OCI-LY1 (cell line): Measurements from ENCODE around the gene JPT1.
"Not testable (repeated sequence)": the region's sequence is repeated elsewhere in the genome, so short reads cannot be mapped to it uniquely, and the experiment has no call there.

Source experiments
- H2AFZ ChIP-seq: fragments of 200-600 bp; sonication (generic), shearing (Covaris generic); 2 replicates; pipeline ENCODE4 v1.6.0; 2014; ENCODE audit warnings: antibody characterized with exemption, mild to moderate bottlenecking, low read length
- H3F3A ChIP-seq: fragments of 200-600 bp; sonication (generic), shearing (Covaris generic); 2 replicates; pipeline ENCODE4 v1.6.0; 2014; ENCODE audit warnings: mild to moderate bottlenecking, antibody characterized with exemption, low read length, moderate library complexity; ENCODE audit not compliant: insufficient read depth
- H3K27ac ChIP-seq: fragments of 200-600 bp; sonication (generic); 2 replicates; pipeline ENCODE4 v1.5.1; 2014; ENCODE audit warnings: low read length, mixed run types, mild to moderate bottlenecking, low read depth; ENCODE audit not compliant: poor library complexity, severe bottlenecking
- H3K27me3 ChIP-seq: fragments of 200-600 bp; sonication (generic); 2 replicates; pipeline ENCODE4 v1.6.0; 2014; ENCODE audit warnings: antibody characterized with exemption, mild to moderate bottlenecking, low read length, moderate library complexity; ENCODE audit not compliant: insufficient read depth
- H3K36me3 ChIP-seq: fragments of 200-600 bp; sonication (generic); 2 replicates; pipeline ENCODE4 v1.6.1; 2014; ENCODE audit warnings: mild to moderate bottlenecking, antibody characterized with exemption, low read length, moderate library complexity, mixed read lengths; ENCODE audit not compliant: insufficient read depth
- H3K4me1 ChIP-seq: fragments of 200-600 bp; sonication (generic); 2 replicates; pipeline ENCODE4 v1.5.1; 2014; ENCODE audit warnings: mild to moderate bottlenecking, low read length, moderate library complexity; ENCODE audit not compliant: insufficient read depth, severe bottlenecking
- H3K4me2 ChIP-seq: fragments of 200-600 bp; sonication (generic), shearing (Covaris generic); 2 replicates; pipeline ENCODE4 v1.6.1; 2014; ENCODE audit warnings: low read length
- H3K4me3 ChIP-seq: fragments of 200-600 bp; sonication (generic); 2 replicates; pipeline ENCODE4 v1.5.1; 2014; ENCODE audit warnings: low read length, low read depth, mild to moderate bottlenecking, mixed read lengths; ENCODE audit not compliant: poor library complexity, severe bottlenecking
- H3K79me2 ChIP-seq: fragments of 200-600 bp; shearing (Covaris generic); 2 replicates; pipeline ENCODE4 v1.6.1; 2016; ENCODE audit warnings: mixed run types, low read length, mixed read lengths; ENCODE audit not compliant: insufficient read depth
- H3K9ac ChIP-seq: fragments of 200-600 bp; sonication (generic), shearing (Covaris generic); 2 replicates; pipeline ENCODE4 v1.6.1; 2014; ENCODE audit warnings: mild to moderate bottlenecking, low read length, mixed read lengths
- H3K9me2 ChIP-seq: fragments of 200-600 bp; sonication (generic), shearing (Covaris generic); 2 replicates; pipeline ENCODE4 v1.6.1; 2014; ENCODE audit warnings: low read depth, mild to moderate bottlenecking, low read length, mixed read lengths
- H3K9me3 ChIP-seq: fragments of 200-600 bp; shearing (Covaris generic); 2 replicates; pipeline ENCODE4 v1.6.1; 2014; ENCODE audit warnings: low read length, mixed read lengths
- H4K20me1 ChIP-seq: fragments of 200-600 bp; sonication (generic), shearing (Covaris generic); 2 replicates; pipeline ENCODE4 v1.6.0; 2016; ENCODE audit warnings: mild to moderate bottlenecking, low read length; ENCODE audit not compliant: insufficient read depth
- CTCF ChIP-seq: fragments of 200-600 bp; sonication (generic), shearing (Covaris generic); IDR thresholded peaks from 2 replicates; pipeline ENCODE4 v1.5.1; 2017; ENCODE audit warnings: mild to moderate bottlenecking, antibody characterized with exemption, low read length, moderate library complexity, mixed read lengths
- EZH2 ChIP-seq: fragments of 200-600 bp; sonication (generic), shearing (Covaris generic); IDR thresholded peaks from 2 replicates; pipeline ENCODE4 v1.8.0; 2017; ENCODE audit warnings: borderline replicate concordance, mixed run types, mild to moderate bottlenecking, antibody characterized with exemption, low read length, moderate library complexity, mixed read lengths

The JPT1 gene

DNA sequence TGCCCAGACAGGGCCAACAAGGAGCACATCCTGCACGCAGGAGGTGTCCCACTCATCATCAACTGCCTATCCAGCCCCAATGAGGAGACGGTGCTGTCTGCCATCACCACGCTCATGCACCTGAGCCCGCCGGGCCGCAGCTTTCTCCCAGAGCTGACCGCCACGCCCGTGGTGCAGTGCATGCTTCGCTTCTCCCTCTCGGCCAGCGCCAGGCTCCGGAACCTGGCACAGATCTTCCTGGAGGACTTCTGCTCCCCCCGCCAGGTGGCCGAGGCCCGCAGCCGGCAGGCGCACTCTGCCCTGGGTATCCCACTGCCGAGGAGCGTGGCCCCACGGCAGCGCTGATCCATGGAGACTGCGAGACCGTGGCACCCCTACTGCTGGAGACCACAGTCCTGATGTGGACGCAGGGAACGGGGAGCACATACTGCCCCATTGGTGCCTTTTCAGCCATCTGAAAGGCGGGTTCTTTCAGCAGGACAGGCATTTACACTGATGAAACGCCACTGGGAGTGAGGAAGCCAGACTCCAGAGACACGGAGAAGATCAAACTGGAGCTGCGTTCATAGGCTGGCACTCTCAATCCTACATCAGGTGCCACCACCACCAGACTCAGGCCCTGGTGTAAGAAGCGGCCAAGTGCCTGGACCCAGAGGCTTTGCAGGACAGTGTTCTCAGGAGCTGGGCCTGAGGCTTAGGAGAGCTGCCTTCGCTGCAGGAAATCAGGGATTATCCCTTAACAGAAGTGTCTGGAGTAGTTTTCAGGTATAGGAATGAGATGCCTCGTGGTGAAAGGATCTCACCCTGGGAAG, 25.4 kb downstream of the JPT1 start:
- H3F3A ChIP-seq = no peaks in the 10 kb centered on the region

DNA sequence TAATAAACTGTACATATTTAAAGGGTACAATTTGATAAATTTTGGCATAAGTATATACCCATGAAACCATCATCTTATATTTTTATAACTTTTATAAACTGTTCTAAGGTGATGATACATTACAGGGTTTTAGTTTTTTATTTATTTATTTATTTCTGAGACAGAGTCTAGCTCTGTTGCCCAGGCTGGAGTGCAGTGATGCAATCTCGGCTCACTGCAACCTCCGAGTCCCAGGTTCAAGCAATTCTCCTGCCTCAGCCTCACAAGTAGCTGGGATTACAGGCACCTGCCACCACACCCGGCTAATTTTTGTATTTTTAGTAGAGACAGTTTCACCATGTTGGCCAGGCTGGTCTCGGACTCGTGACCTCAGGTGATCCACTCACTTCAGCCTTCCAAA, 26.4 kb downstream of the JPT1 start:
- not testable (repeated sequence) for H2AFZ ChIP-seq, H3K9ac ChIP-seq, H3K9me2 ChIP-seq, H3K4me3 ChIP-seq, H3K4me2 ChIP-seq, H4K20me1 ChIP-seq, H3K9me3 ChIP-seq, H3K27me3 ChIP-seq, H3F3A ChIP-seq, H3K79me2 ChIP-seq
- peak overlapping the region; percentile 60 for H3K27ac ChIP-seq
- H3K4me1 ChIP-seq = peaks cover 43% of the 10 kb centered on the region
- H3K36me3 ChIP-seq = peaks cover 19% of the 10 kb centered on the region; the same call in 1 of the 2 replicates

More for the DNA sequence above, 25.4 kb downstream of the JPT1 start:
- TF ChIP-seq EZH2 (no peak), CTCF (no peak)
- Histone ChIP-seq H3K4me2 (no peak overlapping the region), H3K27ac (no peak overlapping the region), H3K4me1 (peaks cover 43% of the 10 kb centered on the region), H4K20me1 (no peaks in the 10 kb centered on the region), H3K79me2 (no peaks in the 10 kb centered on the region), H3K9ac (no peak overlapping the region), H3K9me2 (no peaks in the 10 kb centered on the region), H2AFZ (no peak overlapping the region), H3K27me3 (no peaks in the 10 kb centered on the region), H3K9me3 (no peaks in the 10 kb centered on the region), H3K36me3 (peaks cover 19% of the 10 kb centered on the region; the same call in 1 of the 2 replicates), H3K4me3 (no peak overlapping the region)

- Histone ChIP-seq H3K9me2 (no peaks in the 10 kb centered on the region), H3F3A (no peaks in the 10 kb centered on the region), H3K9ac (no peak overlapping the region), H4K20me1 (no peaks in the 10 kb centered on the region), H2AFZ (no peak overlapping the region), H3K4me3 (no peak overlapping the region), H3K4me1 (peaks cover 35% of the 10 kb centered on the region), H3K36me3 (peaks cover 19% of the 10 kb centered on the region; the same call in 1 of the 2 replicates), H3K4me2 (no peak overlapping the region), H3K9me3 (no peaks in the 10 kb centered on the region), H3K27ac (peak overlapping the region; percentile 60), H3K79me2 (no peaks in the 10 kb centered on the region), H3K27me3 (no peaks in the 10 kb centered on the region)
- TF ChIP-seq EZH2 = no peak
- no peak for TF ChIP-seq CTCF
Measured at GRCh38 chr17:75126954-75127353, 27.4 kb downstream of the JPT1 start.

- Histone ChIP-seq H2AFZ (no peak overlapping the region), H3K4me3 (no peak overlapping the region), H3K79me2 (no peaks in the 10 kb centered on the region), H3F3A (no peaks in the 10 kb centered on the region), H3K9ac (no peak overlapping the region; the same call in 1 of the 2 replicates), H3K9me3 (no peaks in the 10 kb centered on the region), H3K27me3 (no peaks in the 10 kb centered on the region), H4K20me1 (no peaks in the 10 kb centered on the region), H3K4me2 (peak overlapping the region; percentile 35; the same call in 1 of the 2 replicates), H3K27ac (peak overlapping the region; percentile 67), H3K4me1 (peaks cover 32% of the 10 kb centered on the region), H3K36me3 (peaks cover 19% of the 10 kb centered on the region; the same call in 1 of the 2 replicates), H3K9me2 (no peaks in the 10 kb centered on the region)
- no peak for TF ChIP-seq EZH2
- TF ChIP-seq CTCF = no peak
Measured at GRCh38 chr17:75125984-75126383, 28.3 kb downstream of the JPT1 start.
